Measurements from ENCODE around the gene EMC8.

- TF ChIP-seq BHLHE40 (IDR thresholded peaks at IDR 0.05; ENCODE audit: borderline replicate concordance) (no peak), FOXK2 (IDR thresholded peaks at IDR 0.05) (no peak), FOXA1 (IDR thresholded peaks at IDR 0.05) (no peak), FOXM1 (IDR thresholded peaks at IDR 0.05; ENCODE audit: borderline replicate concordance) (no peak), HDGF (IDR thresholded peaks at IDR 0.05; ENCODE audit: borderline replicate concordance) (no peak), L3MBTL2 (conservative IDR thresholded peaks at IDR 0.05) (no peak), LEF1 (IDR thresholded peaks at IDR 0.05; ENCODE audit: borderline replicate concordance) (no peak), ARNT (IDR thresholded peaks at IDR 0.05) (no peak), CTBP1 (IDR thresholded peaks at IDR 0.05; ENCODE audit: borderline replicate concordance) (no peak), PKNOX1 (IDR thresholded peaks at IDR 0.05) (no peak), TARDBP (IDR thresholded peaks at IDR 0.05) (no peak), ELF4 (IDR thresholded peaks at IDR 0.05) (no peak)
Measured at GRCh38 chr16:85780281-85780680, 19.1 kb downstream of the EMC8 start.
